Fibroblast of the aortic adventitia (primary cell): ENCODE results near the gene PXN. TPM values are rescaled to one million over a fixed set of nuclear protein-coding genes. Genes with fewer than 3 reads are reported as not detected.
"Not testable (repeated sequence)": the region's sequence is repeated elsewhere in the genome, so short reads cannot be mapped to it uniquely, and the experiment has no call there.

Source experiments
- DNase-seq: peaks from one replicate; pipeline ENCODE4 v3.0.0-alpha.2; 2010; ENCODE audit warnings: low read depth
- H3K4me3 ChIP-seq: 2 replicates; pipeline ENCODE4 v1.5.1; 2011; ENCODE audit warnings: low read depth, mild to moderate bottlenecking, control low read depth, low read length, moderate library complexity
- CTCF ChIP-seq: IDR thresholded peaks from 2 replicates; pipeline ENCODE4 v1.5.1; 2011; ENCODE audit warnings: mild to moderate bottlenecking, low read length, control low read depth, inconsistent platforms; ENCODE audit not compliant: insufficient read depth
- total RNA-seq: library from RNA; depleted of rRNA; stranded (reverse); fragments of >200 nt; gene quantifications from 2 replicates; pipeline ENCODE4 v1.2.3, GENCODE V29; 2012; ENCODE audit warnings: low replicate concordance

PXN gene
- total RNA-seq, 1 donor: 68.3 TPM

DNA sequence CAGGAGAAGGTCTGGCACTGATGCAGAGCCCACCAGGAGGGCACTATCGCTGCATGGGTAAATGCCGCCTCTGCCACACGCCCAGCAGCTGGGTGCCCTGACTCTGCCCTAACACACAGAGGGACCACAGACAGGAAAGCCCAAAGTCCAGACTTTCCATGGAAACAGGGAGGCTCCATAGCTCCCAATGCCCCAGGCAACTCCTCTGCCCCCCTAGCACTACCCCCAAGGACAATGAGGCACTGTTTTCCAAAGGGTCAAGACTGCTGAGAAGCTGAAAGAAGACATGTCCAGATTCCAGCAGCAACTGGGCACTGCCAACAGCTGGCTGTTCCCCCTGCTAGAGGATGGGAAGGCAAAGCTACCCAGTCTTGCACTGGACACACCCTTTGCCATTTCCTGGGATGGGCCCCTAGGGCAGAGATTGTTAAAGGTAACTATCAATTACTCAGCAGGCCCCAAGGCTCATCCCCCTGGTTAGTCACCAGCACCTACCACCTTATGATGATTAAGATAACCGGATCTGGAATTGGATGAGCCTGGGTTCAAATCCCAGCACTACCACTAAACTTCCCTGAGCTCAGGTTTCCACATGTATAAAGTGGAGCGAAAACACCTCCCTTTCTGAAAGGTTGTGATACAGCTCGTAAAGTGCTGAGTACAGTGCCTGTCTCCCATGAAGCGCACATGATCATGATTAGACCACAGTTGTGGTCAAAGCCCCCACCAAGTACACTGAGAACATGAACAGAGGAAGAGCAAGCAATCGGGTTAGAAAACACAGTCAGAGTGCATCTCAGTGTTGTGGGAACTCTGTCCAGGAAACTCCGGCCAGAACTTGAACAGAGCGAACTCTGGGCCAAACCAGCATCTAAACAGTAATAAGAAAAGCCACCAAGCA is 3.3 kb downstream of the PXN start:
- no peak for DNase-seq
- TF ChIP-seq CTCF: no peak
- H3K4me3 ChIP-seq: peak overlapping the region; percentile 87

DNA sequence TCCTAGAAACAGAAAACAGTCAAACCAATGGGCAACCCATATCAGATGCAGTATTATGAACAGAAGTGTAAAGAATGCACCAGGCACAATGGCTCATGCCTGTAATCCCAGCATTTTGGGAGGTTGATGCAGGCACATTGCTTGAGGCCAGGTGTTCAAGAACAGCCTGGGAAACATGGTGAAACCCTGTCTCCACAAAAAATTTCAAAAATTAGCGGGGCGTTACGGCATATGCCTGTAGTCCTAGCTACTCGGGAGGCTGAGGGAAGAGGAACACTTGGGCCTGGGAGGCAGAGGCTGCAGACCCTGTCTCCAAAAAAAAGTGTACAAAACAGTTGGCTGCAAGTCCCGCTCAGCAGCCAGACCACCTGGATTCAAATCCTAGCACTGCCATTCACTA is 4.9 kb downstream of the PXN start:
- no peak overlapping the region for H3K4me3 ChIP-seq
- no peak for DNase-seq
- TF ChIP-seq CTCF: no peak

DNA sequence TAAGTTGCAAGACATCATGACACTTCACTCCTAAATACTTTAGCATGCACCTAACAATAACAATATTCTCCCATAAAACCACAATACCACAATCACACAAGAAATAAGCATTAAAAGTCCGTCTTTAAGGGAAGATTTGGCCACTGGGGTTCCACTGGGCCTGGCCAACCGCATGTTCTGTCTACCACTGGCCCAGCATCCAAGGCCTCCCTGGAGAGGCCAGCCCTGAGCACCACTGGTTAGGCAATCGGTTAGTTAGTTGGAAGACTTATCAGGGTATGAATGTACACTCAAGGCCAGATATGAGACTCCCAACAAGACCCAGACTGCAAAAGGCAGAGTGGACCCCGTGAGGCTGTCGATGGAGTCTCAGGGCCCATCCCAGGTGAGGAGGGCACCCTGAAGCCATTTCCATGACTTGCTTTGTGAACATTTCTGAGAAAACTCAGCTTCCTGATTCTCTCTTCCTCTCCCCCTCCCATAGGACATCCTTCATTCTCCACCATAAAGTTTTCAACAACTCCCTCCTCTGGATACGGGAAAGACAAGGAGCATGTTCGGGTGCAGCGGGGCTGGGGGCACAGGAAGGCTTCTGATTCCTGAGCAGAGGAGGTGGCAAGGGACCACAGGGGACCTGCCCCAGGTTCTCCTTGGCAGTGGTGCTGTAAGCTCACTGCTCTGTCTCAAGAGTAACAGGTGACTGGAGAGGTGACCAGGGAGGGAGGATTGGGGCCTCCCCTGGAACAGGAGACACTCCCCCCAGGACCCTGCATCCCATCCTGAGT is 5.9 kb downstream of the PXN start:
- DNase-seq: peak; percentile 88
- no peak for TF ChIP-seq CTCF
- H3K4me3 ChIP-seq: peak overlapping the region; percentile 31

GRCh38 chr12:120258323-120258896 is 7.1 kb downstream of the PXN start:
- TF ChIP-seq CTCF: no peak
- DNase-seq: no peak
- H3K4me3 ChIP-seq: no peak overlapping the region

- H3K4me3 ChIP-seq: peak overlapping the region; percentile 25
- DNase-seq: peak; percentile 99
- peak; percentile 28 for TF ChIP-seq CTCF
These were observed 8.3 kb downstream of the PXN start for GRCh38 chr12:120257041-120257821.

DNA sequence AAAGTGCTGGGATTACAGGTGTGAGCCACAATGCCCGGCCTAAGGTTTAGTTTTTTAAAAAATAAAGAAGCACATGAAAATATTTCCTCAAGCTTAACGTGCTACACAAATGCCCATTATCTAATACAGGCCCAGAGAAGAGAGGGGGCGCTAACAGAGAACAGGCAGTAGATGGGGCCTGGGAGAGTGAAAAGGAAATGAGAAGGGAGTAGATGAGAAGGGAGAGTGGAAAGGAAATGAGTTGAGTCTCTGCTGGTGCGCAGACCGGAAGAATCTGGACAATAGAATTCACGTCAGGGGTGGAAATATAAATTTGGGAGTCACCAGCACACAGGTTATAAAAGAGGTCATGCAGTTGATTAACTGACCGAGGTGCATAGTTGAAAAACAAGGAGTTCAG is 10.7 kb downstream of the PXN start:
- TF ChIP-seq CTCF: no peak
- DNase-seq: no peak
- H3K4me3 ChIP-seq: no peak overlapping the region

DNA sequence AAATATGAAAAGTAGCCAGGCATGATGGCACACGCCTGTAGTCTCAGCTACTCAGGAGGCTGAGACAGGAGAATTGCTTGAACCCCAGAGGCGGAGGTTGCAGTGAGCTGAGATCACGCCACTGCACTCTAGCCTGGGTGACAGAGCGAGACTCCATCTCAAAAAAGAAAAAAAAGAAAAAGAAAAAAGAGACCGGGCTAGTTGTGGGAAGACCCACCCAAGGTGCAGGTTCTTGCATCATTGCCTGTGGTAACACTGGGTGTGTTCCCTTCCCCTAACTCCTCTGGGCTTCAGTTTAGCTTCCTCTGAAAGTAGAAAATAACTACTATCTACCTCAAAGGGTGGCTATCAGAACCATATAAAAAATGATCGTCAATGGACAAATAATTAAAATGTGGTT is 12.2 kb downstream of the PXN start:
- DNase-seq: peak; percentile 63
- not testable (repeated sequence) for H3K4me3 ChIP-seq
